ENCODE results near the gene RABGEF1. TPM values are rescaled to one million over a fixed set of nuclear protein-coding genes. Genes with fewer than 3 reads are reported as not detected.
"Not testable (repeated sequence)": the region's sequence is repeated elsewhere in the genome, so short reads cannot be mapped to it uniquely, and the experiment has no call there.

RABGEF1 gene
- 26.8 to 29.5 TPM (median 27.9 TPM) in 3 replicates for total RNA-seq
- long read RNA-seq, full-length matches to known transcripts = 23 of 51 reads
- long read RNA-seq, partial matches to known transcripts = 2 of 51 reads
- long read RNA-seq, other reads (novel, unspliced or antisense) = 26 of 51 reads

- Mint-ChIP-seq H3K36me3 (ENCODE audit: low read depth) (peaks cover 8% of the 10 kb centered on the region), H3K9me3 (ENCODE audit: low read depth) (peaks cover 9% of the 10 kb centered on the region), H3K27ac (ENCODE audit: unreplicated experiment) (peak within 1 kb of the TSS; percentile 97), H3K27me3 (ENCODE audit: low read depth) (no peaks in the 10 kb centered on the region), H3K4me1 (ENCODE audit: low read depth) (peaks cover 35% of the 10 kb centered on the region), H3K4me3 (ENCODE audit: unreplicated experiment) (peak within 1 kb of the TSS; percentile 90)
- no peak for TF ChIP-seq CTCF (IDR thresholded peaks at IDR 0.05)
- DNase-seq (ENCODE audit: low spot score) = peak; percentile 98
Measured at GRCh38 chr7:66740302-66740979, at the start of gene RABGEF1. Gene RABGEF1 (plus strand): TSS chr7:66740733. CDS start chr7:66771900, 31,167 bp downstream.

GRCh38 chr7:66693331-66693730 is 47.2 kb upstream of the RABGEF1 start:
- Mint-ChIP-seq H3K4me3 (ENCODE audit: unreplicated experiment) (no peak overlapping the region), H3K9me3 (ENCODE audit: low read depth) (peaks cover 3% of the 10 kb centered on the region), H3K27me3 (ENCODE audit: low read depth) (no peaks in the 10 kb centered on the region), H3K36me3 (ENCODE audit: low read depth) (peaks cover 10% of the 10 kb centered on the region), H3K4me1 (ENCODE audit: low read depth) (peaks cover 3% of the 10 kb centered on the region), H3K27ac (ENCODE audit: unreplicated experiment) (no peak overlapping the region)
- no peak for TF ChIP-seq CTCF (IDR thresholded peaks at IDR 0.05)
- no peak for DNase-seq (ENCODE audit: low spot score)

GRCh38 chr7:66694286-66694685 is 46.2 kb upstream of the RABGEF1 start:
- Mint-ChIP-seq H3K27ac (ENCODE audit: unreplicated experiment) (peak overlapping the region; percentile 42), H3K4me3 (ENCODE audit: unreplicated experiment) (no peak overlapping the region), H3K27me3 (ENCODE audit: low read depth) (no peaks in the 10 kb centered on the region), H3K9me3 (ENCODE audit: low read depth) (no peaks in the 10 kb centered on the region), H3K4me1 (ENCODE audit: low read depth) (peaks cover 3% of the 10 kb centered on the region), H3K36me3 (ENCODE audit: low read depth) (peaks cover 8% of the 10 kb centered on the region)
- no peak for DNase-seq (ENCODE audit: low spot score)
- TF ChIP-seq CTCF (IDR thresholded peaks at IDR 0.05) = no peak

GRCh38 chr7:66695417-66695816 is 45.1 kb upstream of the RABGEF1 start:
- not testable (repeated sequence) for H3K27me3 Mint-ChIP-seq (ENCODE audit: low read depth); H3K36me3 Mint-ChIP-seq (ENCODE audit: low read depth); H3K4me1 Mint-ChIP-seq (ENCODE audit: low read depth); DNase-seq (ENCODE audit: low spot score); H3K27ac Mint-ChIP-seq (ENCODE audit: unreplicated experiment); H3K9me3 Mint-ChIP-seq (ENCODE audit: low read depth); H3K4me3 Mint-ChIP-seq (ENCODE audit: unreplicated experiment)

GRCh38 chr7:66696134-66696533 is 44.4 kb upstream of the RABGEF1 start:
- not testable (repeated sequence) for DNase-seq (ENCODE audit: low spot score); H3K4me3 Mint-ChIP-seq (ENCODE audit: unreplicated experiment); H3K27me3 Mint-ChIP-seq (ENCODE audit: low read depth); H3K4me1 Mint-ChIP-seq (ENCODE audit: low read depth); H3K27ac Mint-ChIP-seq (ENCODE audit: unreplicated experiment); H3K9me3 Mint-ChIP-seq (ENCODE audit: low read depth)
- H3K36me3 Mint-ChIP-seq (ENCODE audit: low read depth) = peaks cover 10% of the 10 kb centered on the region

GRCh38 chr7:66696774-66697191 is 43.8 kb upstream of the RABGEF1 start:
- H3K27ac Mint-ChIP-seq (ENCODE audit: unreplicated experiment) = no peak overlapping the region
- no peak for DNase-seq (ENCODE audit: low spot score)
- H3K27me3 Mint-ChIP-seq (ENCODE audit: low read depth) = no peaks in the 10 kb centered on the region
- TF ChIP-seq CTCF (IDR thresholded peaks at IDR 0.05) = no peak
- H3K4me1 Mint-ChIP-seq (ENCODE audit: low read depth) = peaks cover 3% of the 10 kb centered on the region
- no peak overlapping the region for H3K4me3 Mint-ChIP-seq (ENCODE audit: unreplicated experiment)
- H3K9me3 Mint-ChIP-seq (ENCODE audit: low read depth) = no peaks in the 10 kb centered on the region
- peaks cover 10% of the 10 kb centered on the region for H3K36me3 Mint-ChIP-seq (ENCODE audit: low read depth)

Data from chondrocyte (in vitro differentiated cells).